ENCODE data around the gene TBC1D30.

GRCh38 chr12:64828713-64829112, 4.3 kb downstream of the TBC1D30 start:
- TF ChIP-seq CTCF (IDR thresholded peaks at IDR 0.05) (no peak), POLR2A (IDR thresholded peaks at IDR 0.05) (no peak)

Measured in suprapubic skin (tissue), 3 donors.